Neural cell (in vitro differentiated cells): ENCODE data around the gene RECK. TPM values are rescaled to one million over a fixed set of nuclear protein-coding genes. Genes with fewer than 3 reads are reported as not detected.

Experiments
- H2AFZ ChIP-seq: fragments of 200-600, 300-800 bp; sonication (generic), shearing (Covaris generic); 2 replicates; pipeline ENCODE4 v1.6.0; 2014; ENCODE audit warnings: low read depth, mild to moderate bottlenecking, antibody characterized with exemption, low read length, moderate library complexity
- H3F3A ChIP-seq: fragments of 200-600 bp; shearing (Covaris generic); 2 replicates; pipeline ENCODE4 v1.6.1; 2016; ENCODE audit warnings: mild to moderate bottlenecking, moderate library complexity, mixed read lengths, antibody characterized with exemption, low read length; ENCODE audit not compliant: insufficient read depth, poor library complexity, severe bottlenecking
- H3K27ac ChIP-seq: fragments of 200-600, 300-800 bp; sonication (generic), shearing (Covaris generic); 2 replicates; pipeline ENCODE4 v1.5.1; 2014; ENCODE audit warnings: mild to moderate bottlenecking, low read length, moderate library complexity
- H3K27me3 ChIP-seq: fragments of 300-800, 200-600 bp; sonication (generic), shearing (Covaris generic); 2 replicates; pipeline ENCODE4 v1.6.0; 2014; ENCODE audit warnings: mild to moderate bottlenecking, low read depth, low read length, moderate library complexity; ENCODE audit not compliant: insufficient read depth
- H3K36me3 ChIP-seq: fragments of 300-800, 200-600 bp; sonication (generic), shearing (Covaris generic); 2 replicates; pipeline ENCODE4 v1.5.1; 2014; ENCODE audit warnings: mild to moderate bottlenecking, antibody characterized with exemption, low read length, moderate library complexity; ENCODE audit not compliant: insufficient read depth
- H3K4me2 ChIP-seq: fragments of 300-800, 200-600 bp; sonication (generic), shearing (Covaris generic); 2 replicates; pipeline ENCODE4 v1.6.0; 2014; ENCODE audit warnings: mild to moderate bottlenecking, low read length
- H3K4me3 ChIP-seq: fragments of 300-800, 200-600 bp; sonication (generic), shearing (Covaris generic); 2 replicates; pipeline ENCODE4 v1.5.1; 2014; ENCODE audit warnings: mild to moderate bottlenecking, low read length, moderate library complexity
- H3K79me2 ChIP-seq: fragments of 200-600 bp; shearing (Covaris generic); replicated peaks from 2 replicates; pipeline ENCODE4 v1.6.0; 2014; ENCODE audit warnings: mild to moderate bottlenecking, low read length, moderate library complexity; ENCODE audit not compliant: insufficient read depth
- H3K9ac ChIP-seq: fragments of 300-800, 200-600 bp; sonication (generic), shearing (Covaris generic); 2 replicates; pipeline ENCODE4 v1.6.1; 2016; ENCODE audit warnings: mild to moderate bottlenecking, low read length, mixed read lengths
- H3K9me2 ChIP-seq: fragments of 200-600 bp; shearing (Covaris generic); 2 replicates; pipeline ENCODE4 v1.6.1; 2016; ENCODE audit warnings: mild to moderate bottlenecking, low read length, mixed read lengths; ENCODE audit not compliant: insufficient read depth
- H3K9me3 ChIP-seq: fragments of 200-600, 300-800 bp; sonication (generic), shearing (Covaris generic); 2 replicates; pipeline ENCODE4 v1.6.1; 2016; ENCODE audit warnings: mild to moderate bottlenecking, mixed run types, low read length, moderate library complexity, mixed read lengths
- H4K20me1 ChIP-seq: fragments of 200-600 bp; shearing (Covaris generic); 2 replicates; pipeline ENCODE4 v1.6.1; 2016; ENCODE audit warnings: mild to moderate bottlenecking, mixed run types; ENCODE audit not compliant: insufficient read depth
- CTCF ChIP-seq: fragments of 450-650 bp; IDR thresholded peaks from 2 replicates; pipeline ENCODE4 v1.5.1; 2014; ENCODE audit warnings: antibody characterized with exemption, mild to moderate bottlenecking, moderate library complexity; ENCODE audit not compliant: poor library complexity, severe bottlenecking
- EP300 ChIP-seq: fragments of 450-650 bp; conservative IDR thresholded peaks from 2 replicates; pipeline ENCODE4 v1.6.1; 2014; ENCODE audit warnings: antibody characterized with exemption, mild to moderate bottlenecking, moderate library complexity; ENCODE audit not compliant: poor library complexity, severe bottlenecking
- EZH2 ChIP-seq: fragments of 200-600, 300-800 bp; shearing (Covaris generic), sonication (generic); IDR thresholded peaks from 2 replicates; pipeline ENCODE4 v1.6.1; 2014; ENCODE audit warnings: antibody characterized with exemption, low read length, borderline replicate concordance, mild to moderate bottlenecking; ENCODE audit not compliant: insufficient read depth, poor library complexity, severe bottlenecking
- MXI1 ChIP-seq: fragments of 450-650 bp; conservative IDR thresholded peaks from 2 replicates; pipeline ENCODE4 v1.6.1; 2014; ENCODE audit warnings: antibody characterized with exemption, mild to moderate bottlenecking; ENCODE audit not compliant: poor library complexity, severe bottlenecking
- POLR2AphosphoS5 ChIP-seq: IDR thresholded peaks from 2 replicates; pipeline ENCODE4 v1.6.1; 2012
- RAD21 ChIP-seq: fragments of 450-650 bp; conservative IDR thresholded peaks from 2 replicates; pipeline ENCODE4 v1.6.1; 2014; ENCODE audit warnings: antibody characterized with exemption, mild to moderate bottlenecking, moderate library complexity
- SMC3 ChIP-seq: fragments of 450-650 bp; conservative IDR thresholded peaks from 2 replicates; pipeline ENCODE4 v1.6.1; 2014; ENCODE audit warnings: antibody characterized with exemption, mild to moderate bottlenecking, moderate library complexity; ENCODE audit not compliant: poor library complexity
- TAF1 ChIP-seq: IDR thresholded peaks from 2 replicates; pipeline ENCODE4 v1.6.1; 2012; ENCODE audit warnings: low read depth
- polyA plus RNA-seq: library from polyadenylated mRNA; depleted of rRNA; stranded (reverse); fragments of >200 nt; gene quantifications from 2 replicates; pipeline ENCODE4 v1.2.3, GENCODE V29; 2014
- small RNA-seq, 3 experiments: library from RNA; depleted of rRNA; stranded (forward); fragments of <200 nt; gene quantifications; one replicate each; pipeline ENCODE3, GENCODE V24; 2012
- TF ChIP-seq, protein P1 (sequence below): IDR thresholded peaks from 2 replicates; pipeline ENCODE4 v1.6.1; 2012; ENCODE audit warnings: borderline replicate concordance

Gene RECK
- polyA plus RNA-seq, 1 donor from 2014 or later, result 6.9 TPM

- H3K9ac ChIP-seq, result no peak overlapping the region
- H4K20me1 ChIP-seq, result no peaks in the 10 kb centered on the region
- H3K9me3 ChIP-seq, result no peaks in the 10 kb centered on the region
- H3K36me3 ChIP-seq, result no peaks in the 10 kb centered on the region
- no peak overlapping the region for H3K27ac ChIP-seq
- H3K9me2 ChIP-seq, result no peaks in the 10 kb centered on the region
- H3F3A ChIP-seq, result no peaks in the 10 kb centered on the region
- TF ChIP-seq, protein P1, sequence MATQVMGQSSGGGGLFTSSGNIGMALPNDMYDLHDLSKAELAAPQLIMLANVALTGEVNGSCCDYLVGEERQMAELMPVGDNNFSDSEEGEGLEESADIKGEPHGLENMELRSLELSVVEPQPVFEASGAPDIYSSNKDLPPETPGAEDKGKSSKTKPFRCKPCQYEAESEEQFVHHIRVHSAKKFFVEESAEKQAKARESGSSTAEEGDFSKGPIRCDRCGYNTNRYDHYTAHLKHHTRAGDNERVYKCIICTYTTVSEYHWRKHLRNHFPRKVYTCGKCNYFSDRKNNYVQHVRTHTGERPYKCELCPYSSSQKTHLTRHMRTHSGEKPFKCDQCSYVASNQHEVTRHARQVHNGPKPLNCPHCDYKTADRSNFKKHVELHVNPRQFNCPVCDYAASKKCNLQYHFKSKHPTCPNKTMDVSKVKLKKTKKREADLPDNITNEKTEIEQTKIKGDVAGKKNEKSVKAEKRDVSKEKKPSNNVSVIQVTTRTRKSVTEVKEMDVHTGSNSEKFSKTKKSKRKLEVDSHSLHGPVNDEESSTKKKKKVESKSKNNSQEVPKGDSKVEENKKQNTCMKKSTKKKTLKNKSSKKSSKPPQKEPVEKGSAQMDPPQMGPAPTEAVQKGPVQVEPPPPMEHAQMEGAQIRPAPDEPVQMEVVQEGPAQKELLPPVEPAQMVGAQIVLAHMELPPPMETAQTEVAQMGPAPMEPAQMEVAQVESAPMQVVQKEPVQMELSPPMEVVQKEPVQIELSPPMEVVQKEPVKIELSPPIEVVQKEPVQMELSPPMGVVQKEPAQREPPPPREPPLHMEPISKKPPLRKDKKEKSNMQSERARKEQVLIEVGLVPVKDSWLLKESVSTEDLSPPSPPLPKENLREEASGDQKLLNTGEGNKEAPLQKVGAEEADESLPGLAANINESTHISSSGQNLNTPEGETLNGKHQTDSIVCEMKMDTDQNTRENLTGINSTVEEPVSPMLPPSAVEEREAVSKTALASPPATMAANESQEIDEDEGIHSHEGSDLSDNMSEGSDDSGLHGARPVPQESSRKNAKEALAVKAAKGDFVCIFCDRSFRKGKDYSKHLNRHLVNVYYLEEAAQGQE, result no peak
- TF ChIP-seq POLR2AphosphoS5, result no peak
- no peak for TF ChIP-seq TAF1
- no peak for TF ChIP-seq EP300
- TF ChIP-seq EZH2, result no peak
- no peak for TF ChIP-seq MXI1
- TF ChIP-seq RAD21, result no peak
- TF ChIP-seq CTCF, result no peak
- TF ChIP-seq SMC3, result no peak
- no peak overlapping the region for H2AFZ ChIP-seq
- H3K4me3 ChIP-seq, result no peak overlapping the region
- no peaks in the 10 kb centered on the region for H3K79me2 ChIP-seq
- H3K4me2 ChIP-seq, result no peak overlapping the region
- no peaks in the 10 kb centered on the region for H3K27me3 ChIP-seq
These were observed 137.1 kb downstream of the RECK start for GRCh38 chr9:36173861-36174260.

Small RNAs within 50 kb of the gene (small RNA-seq; reads per million reads assigned to genes)
- 0 to 0.03 (median 0) reads per million in 3 experiments for gene RF02275

Other genes with a start within 250 kb of the RECK start
- 3.1 and 9.6 TPM in 2 replicates for gene NPR2, start 245.3 kb upstream of the RECK start, polyA plus RNA-seq
- gene SPAG8, start 224.7 kb upstream of the RECK start, polyA plus RNA-seq, result 2.9 and 4.2 TPM in 2 replicates
- 31.0 and 31.6 TPM in 2 replicates for gene HINT2, start 221.9 kb upstream of the RECK start, polyA plus RNA-seq
- 0.09 TPM in 1 of 2 replicates, not detected in the other for gene FAM221B, start 208.2 kb upstream of the RECK start, polyA plus RNA-seq
- gene TMEM8B, start 207.7 kb upstream of the RECK start, polyA plus RNA-seq, result 12.7 and 12.9 TPM in 2 replicates
- gene OR13J1, start 166.5 kb upstream of the RECK start, polyA plus RNA-seq, result not detected in 2 replicates
- 0.84 TPM in 1 of 2 replicates, not detected in the other for gene HRCT1, start 130.7 kb upstream of the RECK start, polyA plus RNA-seq
- 0.35 TPM in 1 of 2 replicates, not detected in the other for gene SPAAR, start 127.4 kb upstream of the RECK start, polyA plus RNA-seq
- not detected in 2 replicates for gene OR2S2, start 78.8 kb upstream of the RECK start, polyA plus RNA-seq
- 8.0 and 16.1 TPM in 2 replicates for gene GLIPR2, start 99.8 kb downstream of the RECK start, polyA plus RNA-seq
- gene CCIN, start 132.5 kb downstream of the RECK start, polyA plus RNA-seq, result not detected in 2 replicates
- gene CLTA, start 154.0 kb downstream of the RECK start, polyA plus RNA-seq, result 420 and 461 TPM in 2 replicates
- 22.7 and 29.2 TPM in 2 replicates for gene GNE, start 221.5 kb downstream of the RECK start, polyA plus RNA-seq